K562 (cell line): ENCODE data around the gene EXOC5. TPM values are rescaled to one million over a fixed set of nuclear protein-coding genes. Genes with fewer than 3 reads are reported as not detected.

Experiments
- ATAC-seq: fragments of 200-7000 bp; cut with Tn5 transposase; 3 replicates; pipeline ENCODE4 v1.9.1; 2020; ENCODE audit warnings: moderate library complexity
- BruUV-seq: library from RNA; stranded (reverse); fragments of 400-500 nt; replicated peaks from 2 replicates; lab custom pipeline; 2021; lab: Mats Ljungman, UMichigan
- CTCF ChIA-PET: fragments of 300-600 bp; formaldehyde crosslinking; extraction: SDS; loops from one replicate; lab custom pipeline; 2021; ENCODE audit warnings: low intra/inter-chr PET ratio; lab: Yijun Ruan, JAX
- POLR2A ChIA-PET: fragments of 300-600, 350-650 bp; sonication (Branson Sonifier 250); formaldehyde crosslinking; extraction: SDS; loops from one replicate; lab custom pipeline; 2021; ENCODE audit warnings: antibody characterized with exemption, inconsistent platforms; lab: Yijun Ruan, JAX
- DNase-seq, 4 experiments: peaks; one replicate each; pipeline versions ENCODE4 v3.0.0 to v3.0.0-alpha.2; 2011 to 2018; ENCODE audit warnings: low spot score in 3 of 4, mixed read lengths in 3 of 4; ENCODE audit errors: extremely low read depth in 1 of 4
- FAIRE-seq: peaks from 2 replicates; lab custom pipeline; 2011; peaks lifted over from hg19 to GRCh38; lab: Jason Lieb, UNC
- H2AFZ ChIP-seq: 2 replicates; pipeline ENCODE4 v1.6.0; 2011; ENCODE audit warnings: low read depth, low read length, control low read depth, inconsistent platforms
- H3K27ac ChIP-seq: fragments of 200-600 bp; 3 replicates; pipeline ENCODE4 v1.8.0; 2011; ENCODE audit warnings: low read depth, mild to moderate bottlenecking, control low read depth, inconsistent platforms, low read length, moderate library complexity, mixed read lengths; ENCODE audit errors: extremely low read depth
- H3K27me3 ChIP-seq, 2 experiments: fragments of 300-600 bp in 1 of 2; 2 replicates in 1 of 2; 3 replicates in 1 of 2; pipeline versions ENCODE4 v1.6.0 to v1.8.0; 2011; ENCODE audit warnings: inconsistent platforms in 2 of 2, low read length in 2 of 2, mild to moderate bottlenecking in 1 of 2, mixed read lengths in 1 of 2, moderate library complexity in 1 of 2; ENCODE audit not compliant: control insufficient read depth in 2 of 2, insufficient read depth in 2 of 2
- H3K36me3 ChIP-seq: fragments of 300-600 bp; 3 replicates; pipeline ENCODE4 v1.8.0; 2011; ENCODE audit warnings: mild to moderate bottlenecking, low read length, inconsistent platforms; ENCODE audit not compliant: control insufficient read depth, insufficient read depth
- H3K4me1 ChIP-seq, 2 experiments: fragments of 200-600 bp in 1 of 2; replicated peaks in 1 of 2; 2 replicates in 1 of 2; 3 replicates in 1 of 2; pipeline versions ENCODE4 v1.5.1 to v1.8.0; 2011; ENCODE audit warnings: inconsistent platforms in 2 of 2, low read length in 2 of 2, mild to moderate bottlenecking in 1 of 2, mixed read lengths in 1 of 2, moderate library complexity in 1 of 2; ENCODE audit not compliant: control insufficient read depth in 2 of 2, insufficient read depth in 2 of 2
- H3K4me2 ChIP-seq: 2 replicates; pipeline ENCODE4 v1.6.1; 2011; ENCODE audit warnings: low read length, control low read depth, inconsistent platforms, mixed read lengths; ENCODE audit not compliant: insufficient read depth
- H3K4me3 ChIP-seq: fragments of 200-600 bp; sonication (generic), shearing (Covaris generic); 2 replicates; pipeline ENCODE4 v1.5.1; 2016; ENCODE audit warnings: control low read depth, inconsistent platforms
- H3K79me2 ChIP-seq: fragments of 200-600 bp; 3 replicates; pipeline ENCODE4 v1.8.0; 2011; ENCODE audit warnings: low read length, inconsistent platforms; ENCODE audit not compliant: control insufficient read depth, insufficient read depth
- H3K9ac ChIP-seq, 2 experiments: 2 replicates each; pipeline versions ENCODE4 v1.6.0 to v1.6.1; 2011; ENCODE audit warnings: low read depth in 2 of 2, low read length in 2 of 2, control low read depth in 1 of 2, inconsistent platforms in 1 of 2, mild to moderate bottlenecking in 1 of 2, mixed read lengths in 1 of 2; ENCODE audit not compliant: insufficient read depth in 1 of 2
- H3K9me1 ChIP-seq: one replicate; pipeline ENCODE4 v1.6.0; 2011; ENCODE audit warnings: inconsistent platforms, mild to moderate bottlenecking, low read length, moderate library complexity; ENCODE audit not compliant: control insufficient read depth, insufficient read depth
- H3K9me3 ChIP-seq: replicated peaks from 2 replicates; pipeline ENCODE4 v1.5.1; 2011; ENCODE audit warnings: low read depth, low read length, inconsistent platforms; ENCODE audit not compliant: control insufficient read depth, insufficient read depth
- H4K20me1 ChIP-seq: replicated peaks from 2 replicates; pipeline ENCODE4 v1.6.1; 2011; ENCODE audit warnings: low read length, inconsistent platforms, mixed read lengths; ENCODE audit not compliant: control insufficient read depth, insufficient read depth
- CHCHD3 ChIP-seq: fragments of 250-450 bp; sonication (Bioruptor Pico); IDR thresholded peaks from 2 replicates; pipeline ENCODE4 v2.1.2; 2022; ENCODE audit warnings: mild to moderate bottlenecking
- IRF2 ChIP-seq: sonication (generic); formaldehyde crosslinking; IDR thresholded peaks from 2 replicates; pipeline ENCODE4 v1.8.1; 2022; ENCODE audit warnings: mild to moderate bottlenecking, missing genetic modification reagents
- POLR2G ChIP-seq: fragments of 200-400 bp; formaldehyde crosslinking; IDR thresholded peaks from 2 replicates; pipeline ENCODE4 v1.6.1; 2017; ENCODE audit warnings: low read depth, mild to moderate bottlenecking, antibody characterized with exemption, low read length, moderate library complexity
- ZBTB1 ChIP-seq: sonication (generic); formaldehyde crosslinking; IDR thresholded peaks from 2 replicates; pipeline ENCODE4 v1.8.1; 2023; ENCODE audit warnings: missing genetic modification reagents, low read depth, mild to moderate bottlenecking, borderline replicate concordance
- ZNF384 ChIP-seq: IDR thresholded peaks from 2 replicates; pipeline ENCODE4 v1.6.1; 2012; ENCODE audit warnings: low read depth, low read length, improper control_type of control experiment
- ZSCAN29 ChIP-seq: fragments of 450-650 bp; IDR thresholded peaks from 2 replicates; pipeline ENCODE4 v1.6.1; 2017
- WGBS: fragments of 100-300 bp; shearing (Covaris generic); methylation state at CpG from one replicate; pipeline ENCODE4 v1.1.6; 2016; ENCODE audit warnings: low coverage, mixed read lengths; ENCODE audit not compliant: insufficient coverage; ENCODE audit errors: missing lambda C conversion rate; 5-methylcytosine and 5-hydroxymethylcytosine counted together
- in situ Hi-C: fragments of 300-500 bp; cut with MboI; formaldehyde crosslinking; loops from 4 replicates; pipeline ENCODE4 v1.15.0; 2018; ENCODE audit warnings: inconsistent platforms, mixed read lengths
- intact Hi-C: fragments of 100-400 bp; cut with micrococcal nuclease; formaldehyde crosslinking; loops from 2 replicates; pipeline ENCODE4 v1.14.2; 2022
- polyA plus RNA-seq, 8 experiments: library from polyadenylated mRNA; depleted of rRNA in 4 of 8; stranded (reverse) in 5 of 8; unstranded in 3 of 8; fragments of >200 nt; fragmentation: Nextera tagmentation in 2 of 8; fragmentation: Illumina TruSeq in 1 of 8; extraction: Ambion mirVana in 2 of 8; extraction: Trizol in 1 of 8; gene quantifications; 2 replicates each; pipeline versions ENCODE4 v1.2.1 to v1.2.3, GENCODE V29; 2011 to 2014; ENCODE audit warnings: inconsistent platforms in 1 of 8, missing spikeins in 1 of 8
- total RNA-seq, 7 experiments: library from RNA; depleted of rRNA in 6 of 7; stranded (reverse); fragments of >200 nt in 6 of 7; fragmentation: Illumina TruSeq in 2 of 7; extraction: Trizol in 2 of 7; gene quantifications; 2 replicates each; pipeline versions ENCODE4 v1.2.1 to v1.2.3, GENCODE V29; 2011 to 2021; ENCODE audit warnings: low replicate concordance in 1 of 7

Gene EXOC5
- total and polyA plus RNA-seq, 9 of the 15 experiments (the other 6 are each of a cell fraction or from before 2014, with no cell fraction given): 5.7 to 50.3 (median 32.0) TPM

- peaks cover 20% of the 10 kb centered on the region; the same call in 2 of the 3 replicates for H3K36me3 ChIP-seq
- H3K4me2 ChIP-seq: no peak overlapping the region
- 0 out of 2 replicates have a peak, but pooled peaks cover 6% of the 10 kb centered on the region for H4K20me1 ChIP-seq
- H3K27me3 ChIP-seq: no peaks in the 10 kb centered on the region
- no peak overlapping the region for H3K4me3 ChIP-seq
- CTCF ChIA-PET: no interaction called here
- peaks cover 34% of the 10 kb centered on the region for H3K79me2 ChIP-seq
- 63% methylated on average over 2 of the region's 2 CpGs for WGBS
- BruUV-seq: no TSS peak
- peaks cover 0 to 6% of the 10 kb centered on the region in 2 experiments; a peak in 3 of 5 replicates for H3K4me1 ChIP-seq
- no peak overlapping the region for H3K9ac ChIP-seq
- no peaks in the 10 kb centered on the region for H3K9me3 ChIP-seq
- FAIRE-seq (no peak), ATAC-seq (no peak), DNase-seq (no peak)
- in situ Hi-C loops (no loop called here), intact Hi-C loops (no loop called here)
- H2AFZ ChIP-seq: no peak overlapping the region
- TF ChIP-seq ZNF384 (no peak), ZBTB1 (no peak), POLR2G (no peak)
- H3K27ac ChIP-seq: no peak overlapping the region
- H3K9me1 ChIP-seq: peaks cover 4% of the 10 kb centered on the region
- POLR2A ChIA-PET: interaction anchor here (1.1 kb wide), 1 partner anchor 10 kb away, joined by 3 read pairs; no protein-coding TSS in a partner anchor
Observed at GRCh38 chr14:57246933-57247657, 21.6 kb downstream of the EXOC5 start.

DNA sequence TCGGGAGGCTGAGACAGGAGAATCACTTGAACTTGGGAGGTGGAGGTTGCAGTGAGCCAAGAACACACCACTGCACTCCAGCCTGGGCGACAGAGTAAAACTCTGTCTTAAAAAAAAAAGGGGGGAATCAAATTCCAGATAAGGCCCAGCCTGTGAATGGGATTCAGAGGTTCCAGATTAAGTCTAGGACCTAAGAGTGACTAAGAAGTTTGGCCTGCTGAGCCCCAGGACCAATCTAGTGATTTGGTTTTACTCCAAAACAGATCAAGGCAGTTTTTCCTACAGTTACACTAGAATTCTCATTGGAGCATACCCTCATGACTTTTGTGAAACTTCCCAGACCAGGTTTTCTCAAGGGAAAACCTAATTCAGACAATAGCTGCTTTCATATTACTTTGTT is 22.8 kb downstream of the EXOC5 start:
- POLR2A ChIA-PET: interaction anchor here (0.6 to 1.1 kb wide), 3 partner anchors 11 to 200 kb away, joined by 3 read pairs; no protein-coding TSS in a partner anchor
- Histone ChIP-seq H3K9me3 (no peaks in the 10 kb centered on the region), H3K4me3 (no peak overlapping the region), H3K27ac (no peak overlapping the region), H3K27me3 (no peaks in the 10 kb centered on the region), H3K9ac (no peak overlapping the region), H3K9me1 (peaks cover 4% of the 10 kb centered on the region), H3K36me3 (peaks cover 23% of the 10 kb centered on the region; the same call in 2 of the 3 replicates), H3K4me1 (peaks cover 0 to 6% of the 10 kb centered on the region in 2 experiments; a peak in 3 of 5 replicates), H4K20me1 (0 out of 2 replicates have a peak, but pooled peaks cover 6% of the 10 kb centered on the region), H3K4me2 (no peak overlapping the region), H3K79me2 (peaks cover 23% of the 10 kb centered on the region), H2AFZ (no peak overlapping the region)
- CTCF ChIA-PET: no interaction called here
- no TSS peak for BruUV-seq
- no peak; the same call in 2 of the 3 replicates for ATAC-seq
- FAIRE-seq: no peak
- intact Hi-C loops: no loop called here
- WGBS: 57% methylated on average over 1 of the region's 2 CpGs
- in situ Hi-C loops: no loop called here
- DNase-seq: no peak
- TF ChIP-seq CHCHD3 (CRISPR knock-in tag) (no peak), IRF2 (CRISPR knock-in tag) (no peak), ZSCAN29 (no peak)
